GM18502 (cell line): ENCODE measurements around the gene APC.

Experiments
- ATAC-seq: cut with Tn5 transposase; IDR thresholded peaks from one replicate; pipeline ENCODE4 v1.9.1; 2021; ENCODE audit warnings: mild to moderate bottlenecking; ENCODE audit not compliant: unreplicated experiment, poor library complexity

APC gene

GRCh38 chr5:112776301-112776856 is 38.7 kb downstream of the APC start:
- ATAC-seq = no peak

GRCh38 chr5:112779531-112779930 is 41.8 kb downstream of the APC start:
- ATAC-seq = no peak

- no peak for ATAC-seq
These were observed 47.0 kb downstream of the APC start for GRCh38 chr5:112784726-112785125.

- ATAC-seq = no peak
These were observed 49.6 kb downstream of the APC start for GRCh38 chr5:112787261-112787660.

GRCh38 chr5:112787896-112788295 is 50.2 kb downstream of the APC start:
- ATAC-seq = no peak

- no peak for ATAC-seq
These were observed 55.5 kb downstream of the APC start for GRCh38 chr5:112793201-112793600.

- no peak for ATAC-seq
These were observed 56.7 kb downstream of the APC start for GRCh38 chr5:112794410-112794809.

GRCh38 chr5:112795342-112795741 is 57.7 kb downstream of the APC start:
- ATAC-seq = no peak

- ATAC-seq = no peak
These were observed 58.4 kb downstream of the APC start for GRCh38 chr5:112795944-112796678.

GRCh38 chr5:112799661-112800060 is 62.0 kb downstream of the APC start:
- no peak for ATAC-seq

- no peak for ATAC-seq
These were observed 63.2 kb downstream of the APC start for GRCh38 chr5:112800891-112801290.

GRCh38 chr5:112811023-112811422 is 73.3 kb downstream of the APC start:
- ATAC-seq = no peak

GRCh38 chr5:112812549-112812948 is 74.9 kb downstream of the APC start:
- ATAC-seq = no peak

- ATAC-seq = no peak
These were observed 82.6 kb downstream of the APC start for GRCh38 chr5:112820246-112820645.

GRCh38 chr5:112822456-112822855 is 84.8 kb downstream of the APC start:
- no peak for ATAC-seq

- no peak for ATAC-seq
These were observed 85.5 kb downstream of the APC start for GRCh38 chr5:112823181-112823580.

- no peak for ATAC-seq
These were observed 86.0 kb downstream of the APC start for GRCh38 chr5:112823656-112824055.

- no peak for ATAC-seq
These were observed 86.5 kb downstream of the APC start for GRCh38 chr5:112824197-112824596.

GRCh38 chr5:112830378-112830777 is 92.7 kb downstream of the APC start:
- ATAC-seq = no peak

- no peak for ATAC-seq
These were observed 96.3 kb downstream of the APC start for GRCh38 chr5:112833971-112834370.

- ATAC-seq = no peak
These were observed 106.8 kb downstream of the APC start for GRCh38 chr5:112844489-112844888.

- no peak for ATAC-seq
These were observed 108.9 kb downstream of the APC start for GRCh38 chr5:112846556-112846955.
